ENCODE data around the gene FGFBP3. TPM values are rescaled to one million over a fixed set of nuclear protein-coding genes. Genes with fewer than 3 reads are reported as not detected.

FGFBP3 gene
- total RNA-seq, 1 donor: 0.72 TPM

GRCh38 chr10:91908337-91909116 is 759 bp downstream of the FGFBP3 start:
- Histone ChIP-seq H3K27me3 (ENCODE audit: insufficient read depth, low read length) (peaks cover under 1% of the 10 kb centered on the region), H3K79me2 (ENCODE audit: insufficient read depth, low read length) (no peaks in the 10 kb centered on the region), H3K9me3 (ENCODE audit: low read depth, low read length) (no peaks in the 10 kb centered on the region), H3K4me1 (ENCODE audit: insufficient read depth, low read length) (peaks cover 6% of the 10 kb centered on the region), H4K20me1 (ENCODE audit: insufficient read depth, low read length) (no peaks in the 10 kb centered on the region), H3K4me2 (ENCODE audit: insufficient read depth, low read length) (peak overlapping the region; percentile 96), H2AFZ (ENCODE audit: low read length) (peak overlapping the region; percentile 91), H3K27ac (ENCODE audit: low read depth, low read length) (no peak overlapping the region), H3K36me3 (ENCODE audit: insufficient read depth, low read length) (no peaks in the 10 kb centered on the region), H3K4me3 (ENCODE audit: insufficient read depth, low read length) (peak overlapping the region; percentile 84)
- DNase-seq (ENCODE audit: insufficient read length, low spot score, missing footprints): peak; percentile 93
- peak; percentile 25 for TF ChIP-seq CTCF (IDR thresholded peaks at IDR 0.05; ENCODE audit: extremely low read depth, low read depth, low read length)

GRCh38 chr10:91907914-91908336 is 1.4 kb downstream of the FGFBP3 start:
- DNase-seq (ENCODE audit: insufficient read length, low spot score, missing footprints): peak; percentile 58
- no peaks in the 10 kb centered on the region for H3K9me3 ChIP-seq (ENCODE audit: low read depth, low read length)

GRCh38 chr10:91907033-91907594 is 2.2 kb downstream of the FGFBP3 start:
- Histone ChIP-seq H3K4me2 (ENCODE audit: insufficient read depth, low read length) (peak overlapping the region; percentile 96), H3K4me3 (ENCODE audit: insufficient read depth, low read length) (no peak overlapping the region), H3K27me3 (ENCODE audit: insufficient read depth, low read length) (no peaks in the 10 kb centered on the region), H3K27ac (ENCODE audit: low read depth, low read length) (no peak overlapping the region), H2AFZ (ENCODE audit: low read length) (no peak overlapping the region), H3K79me2 (ENCODE audit: insufficient read depth, low read length) (no peaks in the 10 kb centered on the region), H3K4me1 (ENCODE audit: insufficient read depth, low read length) (peaks cover 12% of the 10 kb centered on the region), H3K9me3 (ENCODE audit: low read depth, low read length) (no peaks in the 10 kb centered on the region), H4K20me1 (ENCODE audit: insufficient read depth, low read length) (no peaks in the 10 kb centered on the region), H3K36me3 (ENCODE audit: insufficient read depth, low read length) (no peaks in the 10 kb centered on the region)
- TF ChIP-seq CTCF (IDR thresholded peaks at IDR 0.05; ENCODE audit: extremely low read depth, low read depth, low read length): no peak
- no peak for DNase-seq (ENCODE audit: insufficient read length, low spot score, missing footprints)

More at GRCh38 chr10:91907914-91908336, 1.4 kb downstream of the FGFBP3 start:
- no peaks in the 10 kb centered on the region for H4K20me1 ChIP-seq (ENCODE audit: insufficient read depth, low read length)
- H3K4me1 ChIP-seq (ENCODE audit: insufficient read depth, low read length): peaks cover 6% of the 10 kb centered on the region
- no peaks in the 10 kb centered on the region for H3K79me2 ChIP-seq (ENCODE audit: insufficient read depth, low read length)
- no peaks in the 10 kb centered on the region for H3K27me3 ChIP-seq (ENCODE audit: insufficient read depth, low read length)
- H3K27ac ChIP-seq (ENCODE audit: low read depth, low read length): no peak overlapping the region
- no peak for TF ChIP-seq CTCF (IDR thresholded peaks at IDR 0.05; ENCODE audit: extremely low read depth, low read depth, low read length)
- no peaks in the 10 kb centered on the region for H3K36me3 ChIP-seq (ENCODE audit: insufficient read depth, low read length)
- H3K4me2 ChIP-seq (ENCODE audit: insufficient read depth, low read length): peak overlapping the region; percentile 96
- H2AFZ ChIP-seq (ENCODE audit: low read length): peak overlapping the region; percentile 91
- H3K4me3 ChIP-seq (ENCODE audit: insufficient read depth, low read length): peak overlapping the region; percentile 84
